Measurements from ENCODE around the gene SMIM8.

SMIM8 gene

DNA sequence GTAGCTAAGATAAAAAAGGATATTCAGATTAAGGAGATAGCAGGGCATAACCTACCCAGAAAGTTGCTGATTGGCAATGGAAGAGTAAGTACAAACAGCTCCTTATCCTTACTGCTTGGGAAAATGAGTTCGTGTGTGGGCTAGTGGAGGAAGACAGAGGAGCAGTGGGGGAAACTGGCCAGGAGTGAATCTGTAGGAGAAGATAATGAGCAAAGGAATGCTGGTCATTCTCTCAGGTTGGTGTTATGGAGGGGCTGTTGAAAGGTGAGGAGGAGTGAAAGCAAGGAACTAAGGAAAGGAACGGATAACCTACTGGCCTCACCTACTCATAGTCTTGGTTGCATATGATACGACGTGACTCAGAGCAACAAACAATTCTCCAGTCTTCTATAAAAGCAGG, 14.0 kb downstream of the SMIM8 start:
- DNase-seq, result no peak

DNA sequence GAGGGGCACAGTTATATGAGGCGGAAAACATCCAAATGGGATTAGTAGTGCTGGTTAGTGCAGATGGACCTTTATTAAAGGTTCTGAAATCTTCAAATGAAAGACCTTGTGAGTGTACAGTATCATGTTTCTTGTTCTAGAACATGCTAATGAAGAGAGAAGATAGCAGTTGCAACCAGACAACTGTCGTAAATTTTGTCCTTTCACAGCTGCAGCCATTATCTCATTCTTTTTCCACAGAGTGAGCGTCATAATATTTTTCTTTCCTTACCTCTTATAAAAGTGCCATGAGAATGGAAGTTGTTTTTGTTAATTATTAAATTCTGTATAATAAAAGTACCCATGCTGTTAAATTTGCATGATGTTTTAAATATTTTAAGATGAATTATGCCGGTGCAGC, 17.8 kb downstream of the SMIM8 start:
- DNase-seq, result no peak

DNA sequence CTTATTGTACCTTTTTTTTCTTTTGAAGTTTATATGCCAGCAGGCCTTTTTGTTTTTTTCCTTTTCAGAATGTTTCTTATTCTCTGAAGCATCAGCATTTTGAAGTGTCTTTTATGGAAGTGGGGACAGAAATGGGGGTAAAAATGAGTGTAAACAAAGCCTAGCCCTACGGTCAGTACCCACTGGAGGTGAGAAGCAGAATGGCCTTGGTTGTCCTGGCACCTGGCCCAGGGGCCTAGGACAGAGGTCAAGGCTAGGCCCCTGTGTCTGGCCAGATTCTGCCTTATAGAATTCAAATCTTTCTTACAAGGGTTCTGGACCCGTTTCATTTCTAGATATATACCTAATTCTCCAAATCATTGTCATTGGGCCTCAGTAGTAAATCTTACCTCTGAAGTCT, 18.8 kb downstream of the SMIM8 start:
- no peak for DNase-seq

DNA sequence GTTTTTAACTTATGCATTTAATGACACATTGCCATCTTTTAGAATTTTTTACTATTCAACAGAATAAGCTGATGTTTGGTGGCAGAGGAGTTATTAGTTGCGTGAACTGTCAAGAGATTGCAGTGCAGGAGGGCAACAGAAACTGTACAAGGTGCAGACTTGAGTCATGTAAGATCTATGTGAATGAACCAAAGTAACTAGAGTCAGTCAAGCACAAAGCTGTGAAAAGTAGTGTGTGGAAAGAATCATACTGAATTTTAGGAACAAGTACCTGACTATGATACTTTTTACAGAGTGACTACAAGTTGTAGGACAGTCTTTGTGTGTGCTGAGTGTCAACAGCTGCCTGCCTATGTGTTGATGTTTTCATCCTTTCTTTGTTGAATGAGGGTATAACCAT, 19.5 kb downstream of the SMIM8 start:
- DNase-seq, result no peak

DNA sequence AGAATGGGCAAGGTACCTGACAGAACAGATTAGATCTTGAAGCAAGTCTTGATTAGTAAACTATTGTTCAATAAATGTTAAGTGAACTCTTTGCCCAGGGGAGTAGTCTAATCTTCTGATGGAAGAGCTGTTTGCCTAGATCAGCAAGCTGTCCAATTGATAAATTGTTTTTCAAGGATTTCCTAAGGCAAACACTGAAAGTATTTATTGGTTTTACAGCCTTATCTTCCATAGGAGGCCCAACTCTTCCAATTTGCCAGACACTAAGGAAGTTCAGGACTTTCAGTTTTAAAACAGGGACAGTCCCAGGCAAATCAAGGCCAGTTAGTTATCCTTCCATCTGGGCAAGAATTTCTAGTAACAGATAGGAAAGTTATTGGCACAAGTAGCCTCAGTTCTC, 20.4 kb downstream of the SMIM8 start:
- DNase-seq, result no peak

DNA sequence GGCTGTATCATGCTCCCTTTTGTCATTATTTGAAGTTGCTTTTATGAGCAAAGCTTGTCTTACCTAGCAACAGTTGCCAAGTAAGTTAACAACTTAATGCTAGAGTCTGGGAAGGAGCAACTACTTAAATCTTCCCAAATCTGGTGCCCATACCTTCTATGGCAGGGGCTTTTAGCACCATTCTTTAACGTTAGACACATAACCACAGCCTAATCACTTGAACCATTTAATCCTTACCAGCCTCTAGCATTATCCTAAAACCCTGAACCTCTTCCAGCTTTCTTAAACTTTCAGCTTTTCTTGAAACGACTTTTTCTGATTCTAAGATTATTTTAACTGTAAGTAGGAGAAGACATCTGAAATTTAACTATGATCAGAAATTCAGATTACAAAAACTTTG, 22.3 kb downstream of the SMIM8 start, which contains the start of gene C6orf163:
Gene C6orf163, plus strand, starts transcription at position 83 of the 400 bp plus-strand sequence. Its CDS starts 287 bp downstream, at position 370.
- no peak for DNase-seq

DNA sequence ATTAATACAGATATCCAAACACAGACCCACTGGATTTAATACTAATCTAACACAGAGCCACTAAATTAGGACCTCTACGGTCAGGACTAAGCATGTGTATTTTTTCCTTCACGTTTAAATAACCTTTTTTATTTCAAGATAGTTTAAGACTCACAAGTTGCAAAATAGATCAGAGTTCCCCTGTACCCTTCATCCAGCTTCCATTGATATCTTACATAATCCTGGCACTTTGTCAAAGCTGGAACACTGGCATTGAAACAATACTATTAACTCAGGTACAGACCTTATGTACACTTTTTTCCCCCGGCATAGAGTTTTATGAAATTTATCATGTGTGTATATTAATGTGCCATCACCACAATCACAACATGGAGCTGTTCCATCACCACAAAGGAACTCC, 24.3 kb downstream of the SMIM8 start:
- DNase-seq, result no peak

DNA sequence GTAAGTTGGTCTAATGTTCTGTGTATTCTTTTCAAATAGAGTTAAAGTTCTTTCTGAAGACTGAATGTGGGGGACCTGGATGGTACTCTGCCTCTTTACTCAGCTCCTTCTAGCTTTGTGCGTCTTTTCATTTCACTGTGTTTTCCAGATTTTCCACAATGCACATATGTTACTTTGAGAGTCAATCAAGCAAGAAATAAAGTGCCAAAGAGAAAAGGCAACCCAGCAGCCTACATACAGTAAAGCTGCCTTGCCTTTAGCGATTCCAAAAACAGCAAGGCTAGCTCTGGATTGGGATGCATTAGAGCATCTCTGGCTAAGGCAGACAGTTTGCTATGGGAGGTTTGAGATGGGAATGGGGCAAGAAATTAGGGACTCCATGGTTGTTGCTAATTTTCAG, 27.5 kb downstream of the SMIM8 start:
- no peak for DNase-seq

DNA sequence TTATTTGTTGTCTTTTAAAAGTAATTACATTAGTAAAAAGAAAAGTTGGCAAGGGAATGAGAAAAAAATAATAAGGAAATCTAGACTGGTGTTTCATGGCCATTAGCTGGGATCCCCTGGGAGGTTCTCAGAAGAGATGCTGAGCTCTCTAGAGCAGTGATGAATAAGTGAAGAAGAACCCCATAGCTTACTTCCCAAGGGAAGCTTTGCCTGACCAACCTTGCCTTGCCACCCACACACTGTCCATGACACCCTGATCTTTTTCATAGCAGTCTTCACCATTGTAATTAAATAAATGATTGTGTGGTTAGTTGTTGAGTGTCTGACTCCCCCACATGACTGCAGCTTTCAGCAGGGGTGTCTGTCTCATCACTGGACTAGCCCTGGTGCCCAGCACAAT, 28.1 kb downstream of the SMIM8 start:
- no peak for DNase-seq

DNA sequence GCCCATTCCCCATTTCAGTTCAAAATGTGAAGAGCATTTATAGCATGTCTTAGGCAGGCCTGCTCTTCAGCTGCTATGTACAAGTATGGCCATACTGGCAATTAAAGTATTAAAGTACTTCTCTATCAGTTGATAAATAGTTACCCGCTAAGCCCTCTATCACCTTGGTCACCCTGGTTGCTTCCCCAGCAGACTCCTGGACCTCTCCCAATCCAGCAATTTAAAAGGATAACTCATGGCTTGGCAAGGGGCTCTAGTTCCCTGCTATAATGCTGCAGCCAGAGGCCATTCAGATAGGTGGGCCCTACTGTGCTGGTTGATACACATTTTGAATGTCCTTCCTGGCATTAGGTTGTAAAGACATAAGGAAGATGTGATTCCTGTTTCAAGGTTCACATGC, 29.2 kb downstream of the SMIM8 start:
- DNase-seq, result no peak

DNA sequence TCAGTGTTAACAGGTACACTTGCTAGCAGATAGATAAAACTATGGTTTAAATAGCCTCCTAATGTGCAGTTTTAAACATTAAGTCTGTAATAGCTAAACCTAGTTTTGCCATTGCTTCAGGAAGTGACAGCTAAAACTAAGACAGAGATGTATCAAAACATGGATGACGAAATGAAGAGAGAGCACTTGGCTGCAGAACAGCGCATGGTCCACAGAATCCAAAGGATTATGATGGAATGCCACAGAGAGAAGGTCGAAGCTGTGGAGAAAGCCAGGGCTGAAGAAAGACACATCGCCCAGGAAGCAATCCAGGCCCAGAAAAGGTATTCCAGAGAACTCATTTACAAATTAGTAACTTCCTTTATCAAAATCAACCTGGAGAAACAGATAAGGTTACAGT, 33.8 kb downstream of the SMIM8 start:
- no peak for DNase-seq

DNA sequence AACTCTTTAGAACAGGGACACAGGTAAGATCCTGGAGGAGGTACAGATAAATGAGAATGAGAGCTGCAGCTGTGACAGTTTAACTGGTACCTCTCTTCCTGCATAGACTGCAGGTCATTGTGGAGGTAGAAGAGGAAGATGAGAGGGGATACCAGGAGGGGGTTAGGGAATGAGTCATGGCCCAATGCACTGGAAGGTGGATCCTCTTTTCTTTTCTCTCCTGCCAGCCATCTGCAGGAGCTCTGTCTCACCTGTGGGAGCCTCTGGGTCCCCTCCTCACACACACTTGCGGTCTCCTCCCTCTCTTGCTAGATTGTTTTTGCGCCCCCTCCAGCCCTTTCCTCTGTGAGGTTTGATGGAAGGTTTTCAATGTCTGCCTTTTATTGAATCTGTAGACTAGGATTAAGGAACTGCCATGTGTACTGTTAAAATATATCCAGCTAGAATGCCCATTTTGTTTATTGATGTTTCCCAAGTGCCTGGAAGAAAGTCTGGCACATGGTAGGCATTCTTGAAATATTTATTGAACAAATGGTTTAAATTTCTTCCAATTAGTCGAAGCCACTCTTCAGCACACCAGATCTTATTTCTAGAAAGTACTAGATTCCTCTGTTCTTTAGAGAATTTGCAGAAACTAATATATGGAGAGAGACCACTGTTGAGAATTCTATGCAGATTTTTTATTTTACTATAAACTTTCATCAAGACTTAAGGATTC, 35.2 kb downstream of the SMIM8 start:
- DNase-seq, result no peak

DNA sequence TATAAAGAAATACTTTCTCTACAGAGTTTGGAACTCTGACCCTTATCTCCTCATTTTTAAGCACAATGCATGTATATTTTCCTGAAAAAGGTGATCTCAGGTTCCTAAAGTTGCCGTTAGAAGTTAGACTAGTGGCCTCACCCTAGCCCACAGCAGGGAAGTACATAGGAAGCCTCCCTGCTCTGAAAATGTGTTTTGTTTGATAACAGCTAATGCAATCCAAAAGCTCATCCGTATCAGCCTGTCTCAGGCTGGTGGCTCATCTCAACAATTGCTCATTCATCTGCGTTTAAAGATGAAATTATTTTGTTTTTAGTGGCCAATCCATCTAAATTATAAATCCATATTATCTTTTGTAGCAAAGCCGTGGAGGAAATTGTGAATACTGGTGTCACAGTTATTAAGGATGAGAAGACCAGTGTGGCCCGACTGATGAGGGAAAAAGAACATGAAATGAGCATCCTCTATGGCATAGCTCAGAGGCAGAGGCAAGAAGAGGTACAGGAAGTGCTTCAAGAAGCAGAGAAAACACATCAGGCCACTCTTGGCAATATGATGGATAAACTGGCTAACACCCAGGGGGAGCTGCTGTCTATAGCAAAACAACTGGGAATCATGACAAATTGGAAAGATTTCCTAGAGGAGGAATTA, 42.3 kb downstream of the SMIM8 start:
- no peak for DNase-seq

DNA sequence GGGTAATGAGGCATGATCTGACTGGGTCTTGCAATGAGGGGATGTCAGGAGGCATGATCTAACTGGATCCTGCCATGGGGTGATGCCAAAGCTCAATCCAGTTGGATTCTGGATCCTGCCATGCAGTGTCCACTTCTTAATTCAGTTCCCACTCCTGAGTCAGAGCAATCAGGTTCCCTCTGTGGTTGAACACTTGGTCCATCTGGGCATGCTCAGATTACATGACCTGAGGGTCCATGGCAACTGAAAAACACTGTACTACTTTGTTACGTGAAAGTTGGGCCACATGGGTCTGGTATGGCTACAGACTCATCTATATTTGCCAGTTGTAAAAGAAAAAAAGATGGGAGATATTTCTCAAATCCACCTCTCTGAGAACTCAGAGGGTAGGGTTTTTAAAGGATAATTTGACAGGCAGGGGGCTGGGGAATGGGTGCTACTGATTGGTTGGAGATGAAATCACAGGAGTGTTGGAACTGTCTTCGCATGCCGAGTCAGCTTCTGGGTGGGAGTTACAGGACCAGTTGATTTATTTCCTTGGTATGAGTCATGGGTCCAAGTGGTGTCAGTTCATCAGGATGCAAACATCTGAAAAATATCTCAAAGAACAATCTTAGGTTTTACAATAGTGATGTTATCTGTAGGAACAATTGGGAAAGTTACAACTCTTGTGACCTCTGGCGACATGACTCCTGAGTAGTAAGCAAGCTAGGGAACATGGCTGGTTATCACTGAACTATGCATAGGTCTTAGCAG, 43.9 kb downstream of the SMIM8 start:
- DNase-seq, result no peak

DNA sequence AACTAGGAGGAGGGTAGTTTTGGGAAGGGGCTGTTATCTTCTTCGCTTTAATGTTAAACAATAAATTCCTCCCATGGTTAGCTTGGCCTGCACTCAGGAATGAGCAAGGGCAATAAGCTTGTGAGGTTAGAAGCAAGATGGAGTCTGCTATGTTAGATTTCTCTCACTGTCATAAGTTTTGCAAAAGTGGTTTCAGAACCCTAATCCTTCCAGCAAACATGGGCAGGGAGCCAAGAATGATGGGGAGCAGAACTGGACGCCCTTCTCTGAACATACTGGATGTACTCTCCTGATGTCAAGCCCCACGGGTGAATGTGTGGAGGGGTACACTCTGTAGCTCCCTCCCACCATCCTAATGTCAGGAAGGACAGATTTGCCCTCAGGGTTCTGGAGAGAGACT, 44.5 kb downstream of the SMIM8 start:
- no peak for DNase-seq

DNA sequence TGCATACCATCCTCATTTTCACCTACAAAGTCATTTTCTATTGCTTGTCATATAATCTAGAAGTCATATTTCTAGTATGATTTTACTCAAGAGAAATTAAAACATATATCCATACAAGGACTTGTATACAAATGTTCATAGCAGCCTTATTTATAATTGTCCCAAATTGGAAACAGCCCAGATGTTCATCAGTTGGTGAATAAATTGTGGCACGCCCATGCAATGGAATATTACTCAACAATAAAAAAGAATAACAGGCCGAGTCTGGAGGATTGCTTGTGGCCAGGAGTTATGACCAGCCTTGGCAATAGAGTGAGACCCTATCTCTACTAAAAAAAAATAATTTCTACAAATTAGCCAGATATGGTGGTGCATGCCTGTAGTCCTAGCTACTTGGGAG, 51.0 kb downstream of the SMIM8 start:
- no peak for DNase-seq

DNA sequence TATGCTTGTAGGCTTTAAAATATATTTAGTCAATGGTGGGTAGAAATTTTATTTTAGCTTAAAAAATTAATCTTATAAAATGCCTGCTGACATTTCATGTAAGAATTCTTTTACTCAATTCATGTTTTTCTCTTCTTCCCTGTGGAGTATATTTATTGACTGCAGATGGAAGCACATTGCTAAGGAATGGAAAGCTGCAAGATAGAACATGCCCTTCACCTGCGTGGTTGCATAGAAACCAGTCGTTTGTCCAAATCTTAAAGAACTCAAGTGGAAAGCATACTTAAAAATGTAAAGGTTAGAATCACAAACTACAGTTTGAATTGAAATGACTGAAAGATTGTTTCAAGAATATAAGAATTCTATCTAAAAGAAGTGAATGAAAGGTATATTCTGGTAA, 52.9 kb downstream of the SMIM8 start:
- no peak for DNase-seq

DNA sequence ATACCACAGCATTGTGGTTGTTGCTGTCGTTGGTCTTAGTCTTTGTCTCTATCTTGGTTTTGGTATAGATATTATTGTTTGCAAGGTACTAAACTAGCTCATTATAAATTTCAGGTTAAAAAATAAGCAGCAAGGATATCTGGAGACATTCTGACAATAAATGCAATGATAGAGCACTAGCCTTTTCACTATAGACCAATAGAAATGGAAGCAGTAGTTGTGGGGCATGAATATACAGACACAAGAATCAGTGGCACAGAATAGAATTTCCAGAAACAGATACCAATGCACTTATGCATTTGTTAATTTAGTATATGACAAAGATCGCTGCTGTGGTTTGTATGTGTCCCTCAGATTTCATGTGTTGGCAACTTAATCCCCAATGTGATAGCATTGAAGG, 54.3 kb downstream of the SMIM8 start:
- no peak for DNase-seq

DNA sequence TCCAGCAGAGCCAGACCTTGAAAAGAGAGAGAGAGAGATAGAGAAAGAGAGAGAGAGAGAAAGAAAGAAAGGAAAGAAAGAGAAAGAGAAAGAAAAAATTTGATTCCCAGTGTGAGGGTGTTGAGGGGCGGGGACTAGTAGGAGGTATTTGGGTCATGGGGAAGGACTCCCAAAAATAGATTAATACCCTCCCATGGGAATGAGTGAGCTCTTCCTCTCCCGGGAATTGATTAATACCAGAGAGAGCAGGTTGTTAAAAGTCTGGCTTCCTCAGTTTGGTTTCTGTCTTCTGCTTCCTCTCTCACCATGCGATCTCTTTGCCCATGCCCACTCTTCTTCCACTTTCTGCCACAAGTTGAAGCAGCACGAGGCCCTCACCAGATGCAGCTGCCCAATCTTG, 56.6 kb downstream of the SMIM8 start:
- no peak for DNase-seq

DNA sequence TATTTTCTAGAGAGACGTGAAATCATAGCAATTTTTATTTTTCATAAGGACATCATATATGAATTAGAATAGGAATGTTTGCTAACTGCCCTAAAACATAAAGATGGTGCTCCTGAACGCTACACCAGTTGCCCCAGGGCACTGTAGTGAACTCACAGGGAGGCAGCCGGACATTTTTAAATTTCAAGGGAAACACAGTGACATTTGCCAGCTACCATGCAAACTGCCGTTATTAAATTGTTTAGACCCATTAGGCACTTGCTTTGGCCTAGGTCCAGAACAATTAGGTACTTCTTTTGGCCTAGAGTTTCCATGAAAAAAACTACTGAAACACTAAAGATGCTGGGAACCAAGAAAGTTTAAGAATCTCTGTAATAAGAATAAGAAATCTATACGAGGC, 60.5 kb downstream of the SMIM8 start:
- no peak for DNase-seq

DNA sequence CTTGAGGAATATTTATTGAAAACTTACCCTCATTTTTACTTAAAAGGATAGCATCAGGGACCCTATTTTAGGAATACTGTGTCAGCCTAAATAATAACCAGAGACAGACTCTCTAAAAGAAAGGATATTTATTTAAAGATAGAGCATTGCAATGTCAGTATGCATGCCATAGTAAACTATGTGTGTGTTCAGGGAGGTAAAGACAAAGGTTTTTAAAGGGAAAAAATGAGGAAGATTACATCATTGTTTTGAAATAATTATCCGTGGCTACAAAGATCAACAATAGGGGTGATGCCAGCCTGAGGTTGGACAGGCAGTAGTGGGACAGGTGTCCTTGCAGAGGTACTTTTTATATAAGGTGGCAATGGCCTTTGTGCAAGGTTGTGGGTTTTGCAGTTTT, 61.6 kb downstream of the SMIM8 start:
- DNase-seq, result no peak

DNA sequence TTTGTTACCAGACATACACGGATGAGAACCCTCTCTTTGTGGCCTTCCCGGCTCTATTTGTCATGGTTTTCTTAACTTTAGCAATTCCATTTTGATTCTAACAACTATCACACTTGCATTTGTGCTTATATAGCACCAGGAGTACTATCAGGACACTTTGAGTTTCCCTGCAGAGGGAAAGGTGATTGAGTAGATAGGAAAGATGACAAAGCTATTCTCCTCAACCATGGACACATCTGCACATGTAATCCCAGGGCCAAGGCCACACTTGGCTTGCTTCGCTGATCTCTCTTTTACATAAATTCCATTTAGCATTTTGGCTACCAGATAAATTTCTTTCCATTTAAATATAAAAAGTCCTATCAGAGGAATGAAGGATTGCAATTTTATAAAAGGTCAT, 62.1 kb downstream of the SMIM8 start:
- no peak for DNase-seq

DNA sequence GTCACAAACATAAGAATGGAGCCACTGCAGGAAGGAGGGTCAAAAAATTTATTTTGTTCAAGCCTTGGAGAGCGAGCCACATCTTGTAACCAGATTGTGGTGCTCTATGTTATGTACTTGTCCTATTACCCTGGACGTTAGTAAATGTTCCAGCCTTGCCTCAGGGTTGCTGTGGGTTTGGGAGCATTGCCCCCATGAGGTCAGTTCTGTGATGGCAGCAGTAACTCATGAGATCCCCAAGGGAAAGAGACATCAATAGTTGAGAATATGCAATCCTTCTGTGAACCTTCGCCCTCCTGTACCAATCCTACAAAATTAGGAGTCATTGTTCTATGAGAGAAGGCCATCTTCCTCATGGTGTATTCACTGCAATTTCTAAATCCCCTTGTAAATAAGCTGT, 68.9 kb downstream of the SMIM8 start:
- DNase-seq, result no peak
